GM21423 (cell line): ENCODE results near the gene ARHGAP42.
A peak's percentile ranks its signal among the peaks of the same experiment; 100 is the strongest.

Experiments
- ATAC-seq: cut with Tn5 transposase; IDR thresholded peaks from one replicate; pipeline ENCODE4 v1.9.1; 2021; ENCODE audit warnings: mild to moderate bottlenecking, moderate library complexity; ENCODE audit not compliant: unreplicated experiment

The ARHGAP42 gene

GRCh38 chr11:100682247-100682969 is 4.7 kb upstream of the ARHGAP42 start:
- ATAC-seq, result no peak

- no peak for ATAC-seq
Observed at GRCh38 chr11:100683126-100683525, 4.0 kb upstream of the ARHGAP42 start.

GRCh38 chr11:100684101-100685065 is 2.7 kb upstream of the ARHGAP42 start:
- peak; percentile 27 for ATAC-seq

- no peak for ATAC-seq
Observed at GRCh38 chr11:100686476-100687053, 523 bp upstream of the ARHGAP42 start.

GRCh38 chr11:100687630-100688395 is 725 bp downstream of the ARHGAP42 start:
- peak; percentile 61 for ATAC-seq

- no peak for ATAC-seq
Observed at GRCh38 chr11:100689141-100689540, 2.1 kb downstream of the ARHGAP42 start.

- ATAC-seq, result no peak
Observed at GRCh38 chr11:100691896-100692653, 5.0 kb downstream of the ARHGAP42 start.

- no peak for ATAC-seq
Observed at GRCh38 chr11:100695911-100696310, 8.8 kb downstream of the ARHGAP42 start.

GRCh38 chr11:100703139-100703538 is 16.1 kb downstream of the ARHGAP42 start:
- ATAC-seq, result no peak

GRCh38 chr11:100703801-100704575 is 16.9 kb downstream of the ARHGAP42 start:
- no peak for ATAC-seq

- peak; percentile 36 for ATAC-seq
Observed at GRCh38 chr11:100705447-100705846, 18.4 kb downstream of the ARHGAP42 start.

GRCh38 chr11:100706179-100706578 is 19.1 kb downstream of the ARHGAP42 start:
- ATAC-seq, result peak; percentile 76

GRCh38 chr11:100709233-100709957 is 22.3 kb downstream of the ARHGAP42 start:
- ATAC-seq, result peak; percentile 50

GRCh38 chr11:100711984-100712383 is 24.9 kb downstream of the ARHGAP42 start:
- no peak for ATAC-seq

GRCh38 chr11:100712583-100712982 is 25.5 kb downstream of the ARHGAP42 start:
- ATAC-seq, result no peak

- ATAC-seq, result no peak
Observed at GRCh38 chr11:100715165-100715761, 28.2 kb downstream of the ARHGAP42 start.

GRCh38 chr11:100716838-100717237 is 29.8 kb downstream of the ARHGAP42 start:
- ATAC-seq, result no peak

- ATAC-seq, result no peak
Observed at GRCh38 chr11:100719362-100719761, 32.3 kb downstream of the ARHGAP42 start.
